HEK293 (cell line): ENCODE results near the gene DBF4B.

Source experiments
- ATF2 ChIP-seq: fragments of 450-650 bp; formaldehyde crosslinking; IDR thresholded peaks from 2 replicates; pipeline ENCODE4 v1.5.1; 2016; ENCODE audit warnings: missing biosample characterization, missing genetic modification characterization, low read depth
- CTCF ChIP-seq: fragments of 450-650 bp; formaldehyde crosslinking; IDR thresholded peaks from 2 replicates; pipeline ENCODE4 v1.5.1; 2016; ENCODE audit warnings: missing biosample characterization, missing genetic modification characterization
- PBX3 ChIP-seq: sonication (generic); formaldehyde crosslinking; IDR thresholded peaks from 2 replicates; pipeline ENCODE4 v1.8.1; 2022; ENCODE audit warnings: mild to moderate bottlenecking, moderate library complexity, missing genetic modification reagents
- PRDM2 ChIP-seq: fragments of 450-650 bp; formaldehyde crosslinking; IDR thresholded peaks from 2 replicates; pipeline ENCODE4 v1.5.1; 2016; ENCODE audit warnings: missing biosample characterization, missing genetic modification characterization, borderline replicate concordance
- SETDB1 ChIP-seq: IDR thresholded peaks from one replicate; pipeline ENCODE4 v1.6.1; 2017; ENCODE audit warnings: mild to moderate bottlenecking, low read length, moderate library complexity, mixed read lengths; ENCODE audit not compliant: insufficient read length
- TCF7L2 ChIP-seq: IDR thresholded peaks from 2 replicates; pipeline ENCODE4 v1.6.1; 2011; ENCODE audit warnings: low read depth, mild to moderate bottlenecking, inconsistent platforms, low read length, moderate library complexity, borderline replicate concordance
- TRIM28 ChIP-seq: IDR thresholded peaks from 2 replicates; pipeline ENCODE4 v1.6.1; 2011; ENCODE audit warnings: low read length, control low read depth, borderline replicate concordance
- ZNF133 ChIP-seq: fragments of 450-650 bp; formaldehyde crosslinking; IDR thresholded peaks from 2 replicates; pipeline ENCODE4 v1.5.1; 2016; ENCODE audit warnings: missing biosample characterization, missing genetic modification characterization
- ZNF169 ChIP-seq: fragments of 450-650 bp; formaldehyde crosslinking; IDR thresholded peaks from 2 replicates; pipeline ENCODE4 v1.5.1; 2016; ENCODE audit warnings: missing biosample characterization, missing genetic modification characterization
- ZNF266 ChIP-seq: fragments of 450-650 bp; formaldehyde crosslinking; IDR thresholded peaks from 2 replicates; pipeline ENCODE4 v1.5.1; 2016; ENCODE audit warnings: missing biosample characterization, missing genetic modification characterization, low read depth
- ZNF518A ChIP-seq: fragments of 450-650 bp; formaldehyde crosslinking; conservative IDR thresholded peaks from 2 replicates; pipeline ENCODE4 v1.5.1; 2016; ENCODE audit warnings: low read depth, missing biosample characterization, missing genetic modification characterization
- ZNF639 ChIP-seq: fragments of 450-650 bp; formaldehyde crosslinking; IDR thresholded peaks from 2 replicates; pipeline ENCODE4 v1.5.1; 2016; ENCODE audit warnings: missing biosample characterization, missing genetic modification characterization
- ZNF830 ChIP-seq: fragments of 450-650 bp; IDR thresholded peaks from 2 replicates; pipeline ENCODE4 v1.5.0; 2018; ENCODE audit warnings: missing biosample characterization, missing genetic modification characterization, low read depth, mild to moderate bottlenecking, moderate library complexity

GRCh38 chr17:44757045-44757917, 48.8 kb downstream of the DBF4B start:
- TF ChIP-seq ZNF133 (tag by site-specific recombination) (no peak), PBX3 (CRISPR knock-in tag) (no peak), CTCF (tag by site-specific recombination) (no peak), ATF2 (tag by site-specific recombination) (no peak), ZNF266 (tag by site-specific recombination) (no peak), TCF7L2 (no peak), ZNF830 (tag by site-specific recombination) (no peak), ZNF639 (tag by site-specific recombination) (no peak), SETDB1 (no peak), PRDM2 (tag by site-specific recombination) (no peak), ZNF169 (tag by site-specific recombination) (no peak), ZNF518A (no peak), TRIM28 (no peak)
